ENCODE measurements around the gene NME4.
"Not testable (repeated sequence)": the region's sequence is repeated elsewhere in the genome, so short reads cannot be mapped to it uniquely, and the experiment has no call there.

NME4 gene

GRCh38 chr16:397135-397661 lies at the start of gene NME4:
Gene NME4 (plus strand): TSS chr16:397199. CDS start chr16:397223, 24 bp downstream.
- DNase-seq, result no peak

GRCh38 chr16:347203-347602 lies 49.8 kb upstream of the NME4 start:
- no peak for DNase-seq

- not testable (repeated sequence) for DNase-seq
Measured at GRCh38 chr16:348495-348894, 48.5 kb upstream of the NME4 start.

GRCh38 chr16:349211-349610 lies 47.8 kb upstream of the NME4 start:
- DNase-seq, result no peak

- no peak for DNase-seq
Measured at GRCh38 chr16:350203-350602, 46.8 kb upstream of the NME4 start.

GRCh38 chr16:351804-352520 lies 45.0 kb upstream of the NME4 start:
- peak in 2 of 4 experiments; percentile 24 to 42 for DNase-seq

GRCh38 chr16:352547-353403 lies 44.2 kb upstream of the NME4 start, which contains the start of gene AXIN1:
Gene AXIN1 (minus strand): TSS chr16:352723. CDS start chr16:347025, 5,698 bp downstream.
- DNase-seq, result peak; percentile 100

- DNase-seq, result no peak
Measured at GRCh38 chr16:353404-354290, 43.4 kb upstream of the NME4 start.

GRCh38 chr16:354291-354881 lies 42.6 kb upstream of the NME4 start:
- no peak for DNase-seq

- DNase-seq, result peak in 2 of 4 experiments; percentile 33
Measured at GRCh38 chr16:354971-355461, 42.0 kb upstream of the NME4 start.

GRCh38 chr16:356741-357140 lies 40.3 kb upstream of the NME4 start:
- DNase-seq, result no peak

- DNase-seq, result no peak
Measured at GRCh38 chr16:359067-359763, 37.8 kb upstream of the NME4 start.

- no peak for DNase-seq
Measured at GRCh38 chr16:359871-360697, 36.9 kb upstream of the NME4 start.

GRCh38 chr16:360698-361336 lies 36.2 kb upstream of the NME4 start:
- no peak for DNase-seq

GRCh38 chr16:361341-361871 lies 35.6 kb upstream of the NME4 start:
- DNase-seq, result no peak

- DNase-seq, result peak; percentile 46 to 52 (median 48)
Measured at GRCh38 chr16:361872-362701, 34.9 kb upstream of the NME4 start.

GRCh38 chr16:362702-362999 lies 34.3 kb upstream of the NME4 start:
- not testable (repeated sequence) for DNase-seq

GRCh38 chr16:363110-363765 lies 33.8 kb upstream of the NME4 start:
- DNase-seq, result no peak

Data from activated CD4-positive, CD25-positive, alpha-beta regulatory T cell (primary cell).